Pancreas (tissue), 10 donors: ENCODE results near the gene OR7C2. TPM values are rescaled to one million over a fixed set of nuclear protein-coding genes. Genes with fewer than 3 reads are reported as not detected.
A peak's percentile ranks its signal among the peaks of the same experiment; 100 is the strongest.

ENCODE experiments used
- ATAC-seq, 4 donors: fragments of 200-7000 bp; cut with Tn5 transposase; one replicate each; pipeline versions ENCODE4 v1.8.0 to v1.9.1; 2020; ENCODE audit warnings: mild to moderate bottlenecking in 4 of 4, moderate library complexity in 4 of 4
- DNase-seq, 6 donors: peaks; one replicate each; pipeline ENCODE4 v3.0.0-alpha.2; 2020
- FAIRE-seq: peaks from 2 replicates; lab custom pipeline; 2012; peaks lifted over from hg19 to GRCh38; lab: Jason Lieb, UNC
- H3K27ac ChIP-seq, 4 donors: fragments of 200-600 bp; sonication (generic); 1 replicate in 3 of 4; 2 replicates in 1 of 4; pipeline versions ENCODE4 v1.5.0 to v1.8.0; 2020
- H3K27me3 ChIP-seq, 4 donors: fragments of 200-600 bp; one replicate each; pipeline ENCODE4 v1.8.0; 2021
- H3K36me3 ChIP-seq, 3 donors: fragments of 200-600 bp; sonication (generic) in 1 of 3; one replicate each; pipeline versions ENCODE4 v1.5.0 to v1.8.0; 2020 to 2021
- H3K4me1 ChIP-seq, 3 donors: fragments of 200-600 bp; one replicate each; pipeline ENCODE4 v1.8.0; 2021
- H3K4me3 ChIP-seq, 4 donors: fragments of 200-600 bp; sonication (generic) in 2 of 4; one replicate each; pipeline versions ENCODE4 v1.5.0 to v1.8.0; 2020 to 2021
- H3K9me3 ChIP-seq, 4 donors: fragments of 200-600 bp; one replicate each; pipeline ENCODE4 v1.8.0; 2021
- CTCF ChIP-seq, 4 donors: fragments of 200-600 bp; sonication (generic) in 3 of 4; IDR thresholded peaks; one replicate each; pipeline versions ENCODE4 v1.5.0 to v1.8.0; 2021; ENCODE audit warnings: antibody characterized with exemption in 4 of 4
- WGBS, 2 donors: extraction: QIAGEN DNeasy Blood & Tissue Kit; methylation state at CpG; one replicate each; pipeline ENCODE4 v1.1.7; 2013; 5-methylcytosine and 5-hydroxymethylcytosine counted together
- intact Hi-C, 3 donors: fragments of 100-400 bp; cut with DNase I; formaldehyde crosslinking; loops; one replicate each; pipeline versions ENCODE4 v1.11.1 to v1.14.2; 2022
- polyA plus RNA-seq, 2 donors: library from polyadenylated mRNA; stranded (reverse); fragments of 200-250 nt; gene quantifications; one replicate each; pipeline ENCODE4 v1.2.3, GENCODE V29; 2013
- total RNA-seq, 6 donors: library from RNA; stranded (reverse); fragmentation: NEBNext Ultra II Directional in 4 of 6; extraction: Animal tissue kit (Norgen Biotek cat#: 25700) in 4 of 6; gene quantifications; one replicate each; pipeline versions ENCODE4 v1.2.1 to v1.2.4, GENCODE V29; 2021 to 2023
- donor health status: healthy with polysubstance abuse.
- donor health status: DM: no; HTN: no; CAD: no; lungs with moderate emphysema.
- donor health status: DM: no; HTN: no; CAD: no.
- donor health status: control.
- donor health status: control.
- donor health status: Bipolar disorder and iron deficiency.
- donor health status: DM: yes; HTN: yes; CAD: no.
- donor health status: DM: no; HTN: no; CAD: no.
- donor health status: DM: no; HTN: no; CAD: no.
- donor health status: DM: yes; HTN: yes; CAD: no.

The OR7C2 gene
- total and polyA plus RNA-seq, 8 donors: not detected

DNA sequence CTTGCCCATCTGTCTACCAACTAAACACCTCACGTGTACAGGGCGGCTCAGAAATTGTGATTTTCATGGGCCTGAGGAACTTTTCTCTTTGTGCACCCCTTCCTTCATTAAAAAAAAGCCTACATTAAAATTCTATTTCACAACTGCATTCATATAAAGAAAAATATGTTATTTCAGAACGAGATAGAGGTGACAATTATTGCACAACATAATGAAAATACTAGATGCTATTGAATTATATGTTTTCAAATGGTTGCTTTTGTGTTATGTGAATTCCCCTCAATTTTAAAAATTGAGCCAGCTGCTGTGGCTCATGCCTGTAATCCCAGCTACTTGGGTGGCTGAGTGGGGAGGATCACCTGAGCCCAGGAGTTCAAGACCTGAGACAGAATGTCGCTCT, 33.2 kb downstream of the OR7C2 start:
- intact Hi-C loops: no loop called here
- TF ChIP-seq CTCF (IDR thresholded peaks at IDR 0.05): no peak
- no peak for FAIRE-seq
- Histone ChIP-seq H3K36me3 (no peaks in the 10 kb centered on the region), H3K4me3 (no peak overlapping the region), H3K9me3 (no peaks in the 10 kb centered on the region), H3K27me3 (no peaks in the 10 kb centered on the region), H3K27ac (no peak overlapping the region), H3K4me1 (no peaks in the 10 kb centered on the region)
- no peak for DNase-seq
- no peak for ATAC-seq
- 60 to 65% methylated on average over 4 of the region's 4 CpGs for WGBS, 2 donors

- Histone ChIP-seq H3K36me3 (no peaks in the 10 kb centered on the region), H3K4me3 (no peak overlapping the region), H3K9me3 (no peaks in the 10 kb centered on the region), H3K27me3 (peaks cover 0 to 3% (median 0%) of the 10 kb centered on the region in 4 donors), H3K4me1 (no peaks in the 10 kb centered on the region), H3K27ac (no peak overlapping the region)
- FAIRE-seq (no peak), ATAC-seq (no peak), DNase-seq (no peak)
- intact Hi-C loops: no loop called here
- no peak for TF ChIP-seq CTCF (IDR thresholded peaks at IDR 0.05)
- WGBS, 2 donors: 57 to 67% methylated on average over 5 of the region's 5 CpGs
Measured at GRCh38 chr19:14977128-14977527, 35.8 kb downstream of the OR7C2 start.

- DNase-seq: no peak
- no peak overlapping the region for H3K27ac ChIP-seq
- ATAC-seq: no peak
- no peak for FAIRE-seq
- no peaks in the 10 kb centered on the region for H3K9me3 ChIP-seq
- intact Hi-C loops: no loop called here
- no peaks in the 10 kb centered on the region for H3K4me1 ChIP-seq
- 60 to 83% methylated on average over 6 of the region's 6 CpGs for WGBS, 2 donors
- TF ChIP-seq CTCF (IDR thresholded peaks at IDR 0.05): no peak
- H3K36me3 ChIP-seq: no peaks in the 10 kb centered on the region
- peaks cover 0 to 3% (median 0%) of the 10 kb centered on the region in 4 donors for H3K27me3 ChIP-seq
- H3K4me3 ChIP-seq: no peak overlapping the region
Measured at GRCh38 chr19:14978161-14978776, 37.0 kb downstream of the OR7C2 start.

DNA sequence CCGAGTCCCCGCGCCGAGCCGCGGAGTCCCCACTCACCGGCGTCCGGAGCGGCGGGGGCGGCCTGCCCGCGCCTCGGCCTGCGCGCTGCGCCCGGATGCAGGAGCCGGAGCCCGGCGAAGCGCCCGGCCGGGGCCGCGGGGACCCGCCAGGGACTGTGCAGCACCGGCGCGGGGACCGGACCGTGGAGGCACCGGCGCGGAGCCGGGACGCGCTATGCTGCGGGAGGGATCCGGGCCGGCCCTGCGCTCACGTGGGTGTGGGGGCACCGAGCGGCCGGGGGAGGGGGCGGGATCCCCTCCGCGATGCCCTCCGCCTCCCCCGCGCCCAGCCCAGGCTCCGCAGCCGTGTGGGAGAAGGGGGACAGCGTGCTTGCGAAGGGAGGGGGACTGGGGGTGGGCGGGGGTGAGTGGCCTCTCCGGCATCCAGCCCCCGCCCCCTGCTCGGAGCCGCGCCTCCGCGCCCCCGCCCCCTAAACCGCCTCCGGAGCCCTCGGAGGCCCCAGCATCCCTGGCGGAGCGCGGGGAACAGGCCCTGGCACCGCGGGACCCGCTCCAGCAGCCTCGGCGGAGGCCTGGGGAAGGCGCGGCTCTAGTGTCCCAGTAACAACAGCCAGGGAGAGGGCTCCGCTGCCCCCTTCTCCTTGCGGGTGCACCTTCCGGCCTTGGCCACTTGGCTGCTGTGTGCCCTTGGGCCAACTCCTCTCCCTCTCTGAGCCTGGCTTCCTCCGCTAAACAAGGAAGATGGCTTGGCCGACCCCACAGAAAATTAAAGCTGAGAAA, 38.4 kb downstream of the OR7C2 start, which contains the start of gene SLC1A6:
Gene SLC1A6 (minus strand): TSS at position 389 of the 780 bp plus-strand sequence. CDS start 6,954 bp downstream, outside the sequence.
- Histone ChIP-seq H3K27ac (no peak within 1 kb of the TSS), H3K9me3 (no peaks in the 10 kb centered on the region), H3K4me1 (no peaks in the 10 kb centered on the region), H3K4me3 (peak within 1 kb of the TSS in 2 of 4 donors; percentile 11 to 34), H3K27me3 (peaks cover 0 to 3% (median 0%) of the 10 kb centered on the region in 4 donors), H3K36me3 (no peaks in the 10 kb centered on the region)
- DNase-seq (peak in 2 of 6 donors; percentile 42 to 58), ATAC-seq (no peak), FAIRE-seq (no peak)
- 1 to 3% methylated on average over 32 to 84 of the region's 84 CpGs for WGBS, 2 donors
- TF ChIP-seq CTCF (IDR thresholded peaks at IDR 0.05): no peak
- intact Hi-C loops: no loop called here

DNA sequence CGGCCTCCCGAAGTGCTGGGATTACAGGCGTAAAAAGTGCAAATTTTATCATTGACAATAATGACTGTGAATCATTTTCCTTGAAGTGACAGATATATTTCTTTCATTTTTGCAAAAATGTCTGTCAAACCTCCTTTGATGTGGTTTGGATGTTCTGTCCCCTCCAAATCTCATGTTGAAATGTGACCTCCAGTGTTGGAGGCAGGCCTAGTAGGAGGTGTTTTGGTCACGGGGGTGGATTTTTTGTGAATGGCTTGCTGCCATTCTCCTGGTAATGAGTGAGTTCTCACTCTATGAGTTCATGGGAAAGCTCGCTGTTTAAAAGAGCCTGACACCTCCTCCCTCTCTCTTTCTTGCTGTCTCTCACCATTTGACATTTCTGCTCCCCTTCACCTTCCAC, 43.8 kb downstream of the OR7C2 start:
- no peak overlapping the region for H3K27ac ChIP-seq
- TF ChIP-seq CTCF (IDR thresholded peaks at IDR 0.05): no peak
- H3K27me3 ChIP-seq: no peaks in the 10 kb centered on the region
- no peak for DNase-seq
- FAIRE-seq: no peak
- no peaks in the 10 kb centered on the region for H3K9me3 ChIP-seq
- intact Hi-C loops: no loop called here
- H3K4me3 ChIP-seq: no peak overlapping the region
- no peak for ATAC-seq
- H3K36me3 ChIP-seq: no peaks in the 10 kb centered on the region
- no peaks in the 10 kb centered on the region for H3K4me1 ChIP-seq
- 81 to 84% methylated on average over 5 of the region's 5 CpGs for WGBS, 2 donors
